ENCODE measurements around the gene RREB1.

GRCh38 chr6:7219310-7219709, 111.5 kb downstream of the RREB1 start:
- TF ChIP-seq CTCF (IDR thresholded peaks at IDR 0.05; ENCODE audit: extremely low read depth in 1 of 2, insufficient read depth in 1 of 2, low read depth in 1 of 2, low read length in 2 of 2) (no peak), POLR2A (IDR thresholded peaks at IDR 0.05; ENCODE audit: low read depth, low read length) (no peak), EZH2 (IDR thresholded peaks at IDR 0.05; ENCODE audit: borderline replicate concordance, low read depth, low read length, severe bottlenecking) (no peak), FOS (IDR thresholded peaks at IDR 0.05; ENCODE audit: borderline replicate concordance, insufficient read depth, low read length) (no peak), POLR2AphosphoS5 (IDR thresholded peaks at IDR 0.05; ENCODE audit: insufficient read depth, low read depth, low read length) (no peak), MAX (IDR thresholded peaks at IDR 0.05; ENCODE audit: insufficient read depth, insufficient read length) (no peak), MYC (IDR thresholded peaks at IDR 0.05; ENCODE audit: low read depth, low read length) (no peak), JUN (IDR thresholded peaks at IDR 0.05; ENCODE audit: borderline replicate concordance, insufficient read depth, insufficient read length, low read depth) (no peak)

Measured in endothelial cell of umbilical vein (primary cell).